CD4-positive, alpha-beta T cell treated with Interleukin-2 at 100 ng/mL for 4 hours (primary cell): Measurements from ENCODE around the gene FIZ1.

Experiments used
- DNase-seq: peaks from one replicate; pipeline ENCODE4 v3.0.0-alpha.2; 2020; ENCODE audit warnings: low spot score

FIZ1 gene

GRCh38 chr19:55635856-55636440 lies 36.6 kb upstream of the FIZ1 start:
- DNase-seq, result no peak

- DNase-seq, result peak; percentile 12
These were observed 36.0 kb upstream of the FIZ1 start for GRCh38 chr19:55635334-55635717.

GRCh38 chr19:55633861-55634260 lies 34.5 kb upstream of the FIZ1 start:
- DNase-seq, result no peak

- DNase-seq, result peak; percentile 95
These were observed 33.1 kb upstream of the FIZ1 start for GRCh38 chr19:55632463-55632834.

- peak; percentile 76 for DNase-seq
These were observed 27.0 kb upstream of the FIZ1 start for GRCh38 chr19:55626350-55626749.

GRCh38 chr19:55625004-55625326 lies 25.6 kb upstream of the FIZ1 start:
- DNase-seq, result no peak

- DNase-seq, result peak; percentile 91
These were observed 25.0 kb upstream of the FIZ1 start, which contains the start of gene ZNF784 for GRCh38 chr19:55624109-55625003. Gene ZNF784 (minus strand): TSS chr19:55624566. CDS start chr19:55624561, 5 bp downstream.

- no peak for DNase-seq
These were observed 24.2 kb upstream of the FIZ1 start for GRCh38 chr19:55623561-55623960.

GRCh38 chr19:55623130-55623529 lies 23.8 kb upstream of the FIZ1 start:
- DNase-seq, result no peak

- DNase-seq, result no peak
These were observed 23.1 kb upstream of the FIZ1 start for GRCh38 chr19:55622242-55622969.

- no peak for DNase-seq
These were observed 22.4 kb upstream of the FIZ1 start for GRCh38 chr19:55621673-55622231.

- no peak for DNase-seq
These were observed 21.9 kb upstream of the FIZ1 start for GRCh38 chr19:55621205-55621672.

- peak; percentile 24 for DNase-seq
These were observed 21.3 kb upstream of the FIZ1 start for GRCh38 chr19:55620410-55621204.

- no peak for DNase-seq
These were observed 20.0 kb upstream of the FIZ1 start for GRCh38 chr19:55619286-55619685.

GRCh38 chr19:55618426-55618825 lies 19.1 kb upstream of the FIZ1 start:
- DNase-seq, result no peak

- no peak for DNase-seq
These were observed 18.1 kb upstream of the FIZ1 start for GRCh38 chr19:55617426-55617825.

GRCh38 chr19:55616395-55616875 lies 17.1 kb upstream of the FIZ1 start:
- no peak for DNase-seq

GRCh38 chr19:55615543-55616394 lies 16.5 kb upstream of the FIZ1 start:
- no peak for DNase-seq

GRCh38 chr19:55614711-55615542 lies 15.6 kb upstream of the FIZ1 start:
- DNase-seq, result no peak
